Measurements from ENCODE around the gene RPE.

Gene RPE

DNA sequence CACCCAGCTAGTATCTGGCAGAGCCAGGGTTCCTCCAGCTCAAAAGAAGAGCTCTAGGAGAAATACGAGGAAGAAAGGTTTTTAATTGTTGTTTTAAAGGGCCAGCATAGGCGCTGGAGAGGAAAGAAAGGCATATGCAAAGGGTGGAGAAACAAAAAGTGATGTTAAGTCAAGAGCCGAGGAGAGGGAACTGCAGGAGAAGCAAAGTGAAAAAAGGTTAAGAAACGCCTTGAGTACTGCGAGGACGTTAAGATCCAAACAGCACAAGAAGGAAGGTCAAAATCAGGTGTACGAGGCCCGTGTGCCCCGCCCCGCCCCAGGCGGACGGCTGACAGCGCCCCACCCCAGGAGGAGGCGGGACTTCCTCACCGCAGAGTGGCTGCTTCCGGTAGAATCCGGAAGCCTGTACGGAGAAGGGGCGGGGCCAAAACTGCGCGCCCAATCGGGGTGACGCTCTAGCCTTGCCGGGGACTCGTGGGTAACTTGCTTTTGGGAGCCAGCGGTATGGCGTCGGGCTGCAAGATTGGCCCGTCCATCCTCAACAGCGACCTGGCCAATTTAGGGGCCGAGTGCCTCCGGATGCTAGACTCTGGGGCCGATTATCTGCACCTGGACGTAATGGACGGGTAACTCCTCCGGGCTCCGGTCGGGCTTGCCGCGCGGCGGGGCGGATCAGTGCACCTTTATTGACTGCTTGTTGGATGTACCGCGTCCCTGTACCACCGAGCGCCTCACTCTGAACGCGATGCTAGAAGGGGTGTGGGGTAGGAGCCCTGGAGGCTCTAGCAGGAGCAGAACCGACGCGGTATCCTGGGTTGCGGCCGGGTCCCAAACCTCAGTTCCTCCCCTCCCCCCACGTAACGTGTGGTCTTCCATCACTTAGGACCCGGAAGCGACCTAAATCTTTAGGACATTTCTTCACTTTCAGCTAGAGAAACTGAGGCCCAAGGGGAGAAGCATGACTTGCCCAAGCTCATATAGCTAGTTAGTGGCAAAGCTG lies at the start of gene RPE:
TSS of gene RPE (plus strand) at position 481 of the 1,000 bp plus-strand sequence. CDS start at position 505, 24 bp downstream.
- DNase-seq, result peak; percentile 97

DNA sequence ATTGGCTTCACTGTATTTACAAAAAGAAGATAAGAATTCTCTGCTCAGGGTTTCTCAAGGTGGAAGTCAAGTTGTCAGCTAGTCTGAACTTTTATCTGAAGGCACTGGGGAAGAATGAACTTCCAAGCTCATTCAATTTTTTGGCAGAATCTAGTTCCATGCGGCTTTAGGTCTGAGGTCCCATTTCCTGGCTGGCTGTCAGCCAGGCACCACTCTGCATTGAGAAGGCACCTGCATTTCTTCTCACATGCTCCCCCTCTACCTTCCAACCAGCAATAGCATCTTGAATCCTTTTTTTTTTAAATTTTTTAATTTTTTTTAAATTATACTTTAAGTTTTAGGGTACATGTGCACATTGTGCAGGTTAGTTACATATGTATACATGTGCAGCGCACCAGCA lies 46.2 kb upstream of the RPE start:
- DNase-seq, result no peak

DNA sequence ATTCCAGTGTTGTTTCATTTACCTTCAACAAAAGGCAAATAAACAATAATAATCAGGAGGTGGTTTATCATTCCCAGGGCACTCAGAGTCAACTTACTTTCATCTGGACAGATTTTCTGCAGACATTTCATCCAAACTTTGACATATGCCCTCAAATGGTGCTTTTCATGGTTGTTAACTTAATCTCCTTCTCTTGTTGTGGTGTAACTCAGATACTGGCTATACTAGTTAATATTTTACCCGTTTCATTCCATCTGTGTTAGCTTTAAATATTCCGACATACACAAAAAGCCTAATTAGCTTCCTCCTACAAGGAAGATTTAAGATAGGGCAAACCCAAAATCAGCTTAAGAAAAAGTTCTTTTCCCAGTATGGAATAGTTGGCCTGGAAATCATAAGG lies 44.4 kb upstream of the RPE start:
- no peak for DNase-seq

DNA sequence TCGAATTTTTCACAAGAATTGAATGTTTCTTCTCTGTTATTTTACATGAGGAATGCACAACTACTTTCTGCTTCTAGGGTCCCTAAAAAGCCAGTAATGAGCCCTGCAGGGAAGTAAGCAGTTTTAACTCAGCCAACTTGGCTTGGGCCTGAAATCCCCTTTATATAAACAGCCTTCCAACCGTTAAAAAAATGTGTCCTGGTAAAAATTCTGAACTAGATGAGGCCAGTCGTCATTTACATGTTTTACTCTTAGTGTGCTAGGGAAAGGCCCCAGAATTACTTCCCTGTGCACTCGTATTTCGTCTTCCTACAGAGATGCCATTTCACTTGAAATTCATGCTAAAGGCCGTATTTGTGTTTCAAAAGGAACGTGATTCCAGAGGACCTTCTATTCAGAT lies 42.4 kb upstream of the RPE start:
- DNase-seq, result no peak

DNA sequence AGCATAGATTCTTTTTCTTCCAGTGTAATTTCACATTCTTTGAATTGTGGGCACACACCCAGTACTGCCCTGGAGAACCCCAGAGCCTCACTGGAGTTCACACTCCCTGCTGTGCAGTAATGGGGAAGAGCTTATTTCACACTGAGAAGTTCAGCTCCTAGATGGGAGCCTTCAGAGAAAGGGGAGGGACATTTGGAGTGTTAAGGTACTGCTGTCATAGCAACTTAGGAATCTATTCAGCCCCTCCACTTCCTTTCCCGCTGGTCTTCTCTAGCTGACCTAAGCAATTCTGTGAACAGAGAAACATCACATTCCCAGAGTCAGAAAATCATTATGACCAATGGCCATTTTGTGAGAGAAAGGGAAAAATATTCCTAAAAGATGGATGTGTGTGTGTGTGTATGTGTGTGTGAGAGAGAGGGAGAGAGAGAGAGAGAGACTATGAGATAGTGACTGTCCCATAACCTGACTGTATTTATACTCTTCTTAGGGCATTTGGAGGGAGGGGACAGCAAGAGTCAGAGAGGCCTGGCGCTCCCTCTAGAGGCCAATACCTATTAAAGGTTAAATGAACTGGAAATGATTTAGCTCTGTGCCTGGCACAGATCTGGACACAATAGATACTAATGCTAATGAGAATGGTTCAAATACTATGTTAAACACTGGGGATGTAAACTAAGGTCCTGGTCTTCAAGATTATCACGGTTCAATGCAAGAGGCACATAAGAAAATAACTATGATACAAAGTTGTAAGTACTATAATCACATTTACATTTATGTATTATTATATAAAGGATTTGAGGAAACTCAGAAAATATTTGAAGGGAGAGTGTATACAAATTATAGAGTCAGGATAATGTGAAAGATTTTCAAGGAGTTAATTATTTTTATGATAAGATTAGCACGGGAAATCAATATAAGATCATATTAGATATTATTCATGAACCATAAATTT lies 41.5 kb upstream of the RPE start:
- peak; percentile 77 for DNase-seq

DNA sequence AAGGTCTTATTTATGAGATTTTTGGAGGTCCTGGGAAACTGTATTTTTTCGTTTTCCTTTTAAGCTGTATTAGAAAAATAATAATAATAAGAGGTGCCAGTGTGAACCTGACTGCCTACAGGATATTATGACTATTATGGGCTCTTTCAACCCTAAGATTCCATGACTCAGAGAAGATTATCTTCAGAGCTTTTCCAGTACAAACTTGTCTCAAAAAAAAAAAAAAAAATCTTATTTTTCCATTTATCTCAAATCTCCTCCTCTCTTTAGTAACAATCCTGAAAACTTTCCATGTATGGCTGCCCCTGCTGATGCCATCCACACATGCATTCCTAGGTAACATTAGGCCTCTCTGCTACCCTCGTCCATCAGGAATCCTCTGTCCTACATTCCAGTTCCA lies 36.7 kb upstream of the RPE start:
- no peak for DNase-seq

DNA sequence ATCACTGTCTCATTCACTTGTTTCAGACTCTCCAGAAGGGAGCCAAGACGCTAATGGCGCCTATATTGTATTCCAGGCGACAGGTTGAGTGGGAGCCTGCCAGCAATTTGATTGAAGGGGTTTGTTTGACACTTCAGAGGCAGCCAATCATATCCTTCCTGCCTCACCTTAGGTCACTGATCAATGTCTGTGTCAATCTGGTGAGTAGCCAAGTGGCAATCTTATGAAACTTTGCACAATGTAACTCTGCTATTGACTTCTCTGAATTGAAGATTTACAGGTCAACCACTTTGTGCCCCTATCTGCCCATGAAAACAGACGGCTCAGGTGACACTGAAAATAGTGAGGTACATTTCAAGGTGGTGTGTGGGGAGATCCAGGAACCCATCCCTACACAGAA lies 32.7 kb upstream of the RPE start:
- DNase-seq, result no peak

DNA sequence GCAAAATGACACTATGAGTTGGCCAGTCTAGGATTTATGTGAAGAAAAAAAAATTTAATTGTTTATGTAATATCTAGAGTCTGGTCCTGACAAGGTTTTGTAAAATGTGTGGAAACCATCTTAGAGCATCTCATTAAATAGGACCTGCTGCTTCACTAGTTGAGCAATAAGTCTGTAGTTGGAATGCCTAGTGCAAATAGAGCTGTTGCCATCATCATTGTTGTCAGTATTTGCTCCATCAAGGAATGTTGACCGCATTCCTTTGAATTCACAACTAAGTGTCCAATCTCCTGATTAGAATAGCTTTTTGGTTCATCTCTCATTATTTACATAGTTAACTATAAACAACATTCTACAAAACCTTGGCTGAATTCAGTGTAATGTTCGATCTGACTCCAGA lies 32.2 kb upstream of the RPE start:
- no peak for DNase-seq

DNA sequence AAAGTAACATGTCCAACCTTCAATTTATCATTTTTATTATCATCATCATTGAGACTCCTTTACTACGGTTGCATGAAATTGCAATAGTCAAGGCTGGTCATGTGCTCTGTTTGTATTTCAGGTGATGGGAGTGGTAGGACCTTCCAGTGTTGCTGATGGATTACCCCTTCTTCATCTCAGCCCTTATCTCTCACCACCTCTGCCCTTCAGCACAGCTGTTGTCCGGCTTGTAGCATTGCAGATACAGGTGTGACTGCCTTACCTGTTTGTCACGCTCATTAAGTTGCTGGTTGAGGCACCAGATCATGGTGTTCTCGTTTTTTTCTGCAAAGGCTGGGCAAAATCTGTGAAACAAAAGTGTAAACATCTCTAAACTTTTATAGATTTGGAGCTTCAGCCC lies 31.7 kb upstream of the RPE start:
- DNase-seq, result no peak

DNA sequence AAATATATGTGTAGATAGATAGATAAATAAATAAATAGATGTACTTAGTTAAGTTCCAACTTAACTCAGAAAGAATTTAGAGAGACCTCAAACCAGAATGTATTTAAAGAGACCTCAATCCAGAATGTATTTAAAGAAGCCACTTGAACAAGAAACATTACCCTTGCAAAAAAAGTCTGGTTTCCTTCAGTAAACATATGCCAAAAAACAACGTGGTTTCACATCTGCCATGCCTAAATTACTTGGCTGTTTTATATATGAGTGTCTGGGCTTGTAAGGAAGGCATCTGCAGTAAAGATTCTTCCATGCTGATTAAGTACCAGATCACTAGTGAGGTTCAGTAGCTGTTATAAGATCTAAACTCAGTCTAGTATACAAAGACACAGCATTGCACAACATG lies 29.1 kb upstream of the RPE start:
- no peak for DNase-seq

DNA sequence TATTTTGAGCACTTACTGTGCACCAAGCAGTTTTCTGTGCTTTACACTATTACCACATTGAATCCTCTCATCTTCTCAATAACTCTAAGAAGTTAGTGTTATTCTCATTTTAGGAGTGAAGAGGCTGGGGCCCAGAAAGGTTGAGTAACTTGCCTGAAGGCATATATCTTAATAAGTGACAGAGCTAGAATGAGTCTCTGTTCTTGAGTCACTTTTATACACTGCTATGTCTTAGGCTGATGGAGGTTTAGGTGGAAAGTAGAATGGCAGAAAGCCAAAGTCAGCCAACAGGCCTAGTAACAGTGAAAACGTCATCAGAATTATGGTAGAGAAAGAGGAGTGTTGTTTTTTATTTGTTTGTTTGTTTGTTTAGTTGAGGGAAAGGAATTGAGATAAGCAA lies 27.9 kb upstream of the RPE start:
- no peak for DNase-seq

DNA sequence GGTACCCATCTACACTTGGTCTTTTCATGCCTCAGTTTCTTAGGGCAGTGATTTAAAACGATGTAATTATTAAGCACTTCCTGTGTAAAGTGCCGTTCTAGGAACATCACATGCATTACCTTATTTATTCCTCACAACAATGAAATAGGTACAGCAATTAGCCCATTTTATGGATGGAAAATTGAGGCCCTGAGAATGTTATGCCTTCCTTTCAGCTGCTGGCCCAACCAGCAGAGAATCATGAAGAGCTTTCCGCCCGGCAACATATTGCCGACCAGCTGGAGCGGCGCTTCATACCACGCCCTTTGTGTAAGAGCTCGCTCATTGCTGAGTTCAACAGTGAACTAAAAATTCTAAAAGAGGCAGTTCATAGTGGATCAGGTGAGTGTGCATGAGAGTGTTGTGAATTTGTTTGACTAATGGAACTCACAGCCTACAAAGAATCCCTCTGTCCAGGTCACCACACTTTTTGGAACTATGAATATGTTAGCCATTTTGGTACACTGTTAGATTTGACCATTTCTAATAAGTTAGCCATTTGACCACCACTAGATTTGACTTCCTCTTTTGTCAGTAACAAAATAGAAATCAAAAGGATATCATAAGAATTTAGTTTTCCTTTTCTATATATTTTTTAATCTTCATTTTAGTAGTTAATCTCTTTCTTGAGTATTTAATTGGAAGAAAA lies 25.6 kb upstream of the RPE start:
- DNase-seq, result no peak

DNA sequence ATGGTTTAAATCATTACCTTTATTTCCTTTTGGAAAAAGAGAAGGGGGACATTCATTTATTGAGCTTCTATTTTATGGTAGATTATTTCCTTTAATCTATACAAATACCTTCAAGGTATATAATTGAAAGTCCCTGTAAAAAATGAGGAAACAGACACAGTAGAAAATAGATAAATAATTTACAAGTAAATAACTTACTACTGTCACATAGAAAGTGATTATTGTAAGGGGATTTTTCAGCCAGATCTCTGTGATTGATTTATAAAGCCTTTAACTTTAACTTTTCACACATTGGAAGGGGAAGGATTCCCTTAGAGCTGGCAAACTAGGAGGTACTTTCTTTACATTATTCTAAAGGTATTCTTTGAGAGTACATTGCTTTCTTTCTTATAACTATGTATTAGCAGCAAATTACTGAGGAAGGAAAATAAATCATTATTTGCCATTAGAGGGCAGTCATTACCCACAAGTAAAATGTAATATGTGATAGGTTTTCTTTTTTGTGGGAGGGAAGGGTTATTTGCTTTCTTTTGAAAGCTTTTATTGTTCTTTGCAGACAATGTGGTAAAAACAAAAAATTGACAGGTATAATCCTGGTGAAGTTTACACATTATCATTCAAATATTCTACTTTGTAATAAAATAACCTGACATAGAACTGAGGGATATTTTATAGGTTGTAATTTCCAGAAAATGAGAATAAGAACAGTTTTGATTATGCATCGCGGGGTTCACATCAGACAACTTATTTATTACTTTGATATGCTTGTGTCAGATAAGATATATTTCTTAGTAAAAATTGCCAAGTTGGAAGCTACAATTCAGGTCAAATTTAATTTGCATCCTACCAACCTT lies 24.8 kb upstream of the RPE start:
- DNase-seq, result peak; percentile 75

DNA sequence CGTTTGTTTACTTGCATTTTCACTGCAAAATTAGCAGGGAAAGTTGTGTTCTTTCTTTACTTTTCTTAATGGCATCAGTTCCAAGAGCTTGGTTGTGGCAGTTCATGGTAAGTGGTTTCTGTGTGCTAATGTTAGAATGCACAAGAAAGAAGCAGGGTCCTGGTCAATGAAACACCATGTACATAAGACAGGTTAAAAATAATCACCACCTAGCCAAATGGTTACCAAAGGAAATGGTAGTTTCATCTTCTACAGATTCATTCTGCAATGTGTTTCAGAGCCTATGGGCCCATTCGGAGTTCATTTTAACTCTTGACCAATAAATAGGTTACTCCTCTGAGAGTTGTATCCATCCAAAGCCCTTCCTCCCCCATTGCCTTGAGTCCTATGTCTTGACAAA lies 18.1 kb upstream of the RPE start:
- no peak for DNase-seq

DNA sequence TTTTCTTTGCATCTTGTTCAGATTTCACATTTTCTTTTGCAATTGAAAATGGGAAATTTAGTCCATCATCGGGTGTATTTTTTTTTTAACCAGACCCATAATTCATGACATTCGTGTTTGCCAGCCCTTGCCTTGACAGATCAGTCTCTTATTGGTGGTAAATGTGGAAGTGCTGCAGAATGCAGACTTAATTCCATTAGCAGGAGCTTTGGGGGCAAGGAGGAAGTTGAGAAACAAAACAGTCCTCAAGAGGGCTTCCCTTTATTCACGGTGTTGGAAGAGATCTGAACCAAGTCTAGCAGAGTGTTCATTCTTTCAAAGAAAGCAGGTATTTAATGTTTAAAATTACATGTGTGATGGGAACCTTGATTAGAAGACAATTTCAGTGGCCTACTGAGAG lies 16.6 kb upstream of the RPE start:
- peak; percentile 43 for DNase-seq

DNA sequence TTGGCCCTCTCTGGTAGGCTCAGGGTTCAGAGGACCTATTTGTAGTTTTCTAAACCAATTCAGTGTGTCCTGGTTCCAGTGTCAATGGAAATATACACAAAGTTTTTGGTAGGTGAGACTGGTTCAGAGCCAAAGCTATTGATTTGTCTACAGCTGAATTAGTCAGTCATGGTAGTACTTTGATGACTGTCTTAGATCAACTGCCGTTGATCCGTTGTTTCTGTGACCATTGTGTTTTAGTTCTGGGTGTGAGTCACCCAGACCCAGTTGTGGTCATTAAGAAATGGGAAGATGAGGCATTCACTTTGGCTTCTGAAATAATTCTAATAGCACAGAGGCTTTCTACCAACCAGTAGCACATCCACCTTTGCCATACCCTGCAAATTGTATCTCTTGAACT lies 16.0 kb upstream of the RPE start:
- no peak for DNase-seq

DNA sequence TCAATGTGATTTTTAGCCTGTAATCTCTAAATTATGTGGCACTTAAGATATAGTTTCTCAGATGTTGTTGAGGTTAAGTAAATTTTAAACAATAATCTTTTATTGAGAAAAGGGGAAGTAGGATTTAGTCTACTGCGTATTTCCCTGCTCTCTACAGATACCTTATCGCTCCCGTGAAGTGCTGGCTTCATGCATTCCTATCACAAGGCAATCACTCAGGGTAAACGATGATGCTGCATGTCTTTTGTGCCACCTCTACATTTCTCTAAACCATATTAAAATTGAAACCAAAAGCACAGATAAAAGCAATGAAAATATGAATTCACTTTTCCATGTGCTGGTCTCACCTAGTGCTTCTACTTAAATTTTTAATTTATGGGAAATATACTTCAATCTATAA lies 14.4 kb upstream of the RPE start:
- DNase-seq, result peak; percentile 88

DNA sequence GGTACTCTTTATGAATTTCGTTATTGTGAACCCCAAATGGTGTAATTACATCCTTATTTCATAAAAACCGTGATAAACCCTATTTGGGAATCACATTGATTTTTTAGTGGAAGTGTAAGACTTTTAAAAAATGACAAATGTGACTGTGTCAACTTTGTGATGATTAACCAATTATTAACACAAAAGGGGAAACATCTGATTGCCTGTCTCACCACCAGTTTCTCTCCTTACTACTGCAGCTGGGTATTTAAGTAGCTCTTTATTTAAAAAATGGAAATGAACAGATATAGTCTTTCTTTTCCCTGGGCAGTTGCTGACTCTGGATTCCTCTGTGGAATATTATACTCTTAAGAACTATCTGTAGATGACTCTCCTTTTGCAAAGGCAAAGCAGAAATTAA lies 11.6 kb upstream of the RPE start:
- DNase-seq, result no peak

DNA sequence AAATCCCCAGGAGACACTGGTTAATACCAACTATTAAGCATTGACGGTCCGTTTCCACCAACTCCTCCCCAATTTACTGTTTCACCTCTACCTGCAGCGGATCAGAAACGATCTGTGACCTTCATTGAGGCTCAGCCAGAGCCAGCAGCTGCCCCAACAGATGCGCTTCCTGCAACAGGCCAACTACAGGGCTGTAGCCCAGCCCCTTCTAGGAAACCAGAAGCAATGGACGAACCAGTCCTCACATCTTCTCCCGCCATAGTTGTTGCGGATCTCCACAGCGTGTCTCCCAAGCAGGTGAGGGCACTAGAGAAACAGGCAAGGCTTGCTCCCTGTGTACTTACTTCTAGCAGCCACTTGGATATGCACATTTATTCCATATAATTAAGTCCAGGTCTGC lies 8.5 kb upstream of the RPE start:
- no peak for DNase-seq

DNA sequence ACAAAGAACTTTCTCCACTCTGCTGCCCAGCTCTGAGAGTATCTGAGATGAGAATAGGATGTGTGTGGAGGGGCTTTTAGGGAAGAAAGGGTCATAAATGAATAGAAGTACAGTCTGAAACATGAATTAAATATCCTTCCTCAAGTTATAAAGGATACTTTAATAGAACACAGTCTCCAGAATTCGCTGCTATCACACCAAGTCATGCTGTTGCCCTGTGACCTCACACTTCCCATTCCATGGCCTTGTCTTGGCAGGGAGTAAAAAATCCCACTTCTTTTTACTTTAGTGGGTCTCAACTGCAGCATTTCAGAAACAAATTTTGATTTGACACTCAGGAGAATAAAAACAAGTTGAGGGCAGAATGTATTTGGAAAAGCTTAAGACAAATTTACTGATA lies 3.8 kb upstream of the RPE start:
- no peak for DNase-seq

DNA sequence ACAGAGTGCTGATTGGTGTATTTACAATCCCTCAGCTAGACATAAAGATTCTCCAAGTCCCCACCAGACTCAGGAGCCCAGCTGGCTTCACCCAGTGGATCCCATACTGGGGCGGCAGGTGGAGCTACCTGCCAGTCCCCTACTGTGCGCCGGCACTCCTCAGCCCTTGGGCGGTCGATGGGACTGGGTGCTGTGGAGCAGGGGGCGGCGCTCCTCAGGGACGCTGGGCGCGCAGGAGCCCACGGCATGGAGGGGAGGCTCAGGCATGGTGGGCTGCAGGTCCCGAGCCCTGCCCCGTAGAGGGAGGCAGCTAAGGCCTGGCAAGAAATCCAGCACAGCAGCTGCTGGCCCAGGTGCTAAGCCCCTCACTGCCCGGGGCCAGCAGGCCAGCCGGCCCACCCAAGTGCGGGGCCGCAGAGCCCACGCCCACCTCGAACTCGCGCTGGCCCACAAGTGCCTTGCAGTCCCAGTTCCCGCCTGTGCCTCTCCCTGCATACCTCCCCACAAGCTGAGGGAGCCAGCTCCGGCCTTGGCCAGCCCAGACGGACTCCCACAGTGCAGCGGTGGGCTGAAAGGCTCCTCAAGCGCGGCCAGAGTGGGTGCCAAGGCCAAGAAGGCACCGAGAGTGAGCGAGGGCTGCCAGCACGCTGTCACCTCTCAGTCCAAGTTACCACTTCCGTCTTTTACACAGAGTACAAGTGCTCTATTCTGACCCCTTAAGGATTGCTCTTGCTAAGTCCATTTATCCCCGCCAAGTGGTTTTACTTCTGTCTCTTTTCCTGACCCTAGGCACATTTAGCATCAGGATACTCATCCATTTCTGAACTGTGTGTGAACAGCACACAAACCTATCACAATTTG lies 1.7 kb upstream of the RPE start:
- DNase-seq, result no peak
